ENCODE results near the gene TPST1. TPM values are rescaled to one million over a fixed set of nuclear protein-coding genes. Genes with fewer than 3 reads are reported as not detected.

Gene TPST1
- total RNA-seq, 1 donor from 2014 or later = 30.0 TPM

- Mint-ChIP-seq H3K9me3 (ENCODE audit: low read depth) (no peaks in the 10 kb centered on the region), H3K36me3 (ENCODE audit: low read depth) (peaks cover 3% of the 10 kb centered on the region), H3K4me3 (ENCODE audit: unreplicated experiment) (no peak overlapping the region), H3K4me1 (ENCODE audit: low read depth) (peaks cover 34% of the 10 kb centered on the region), H3K27ac (ENCODE audit: unreplicated experiment) (peak overlapping the region; percentile 29), H3K27me3 (ENCODE audit: low read depth) (no peaks in the 10 kb centered on the region)
- DNase-seq (ENCODE audit: low spot score) = no peak
- TF ChIP-seq CTCF (IDR thresholded peaks at IDR 0.05) = no peak
These were observed 121.5 kb downstream of the TPST1 start for GRCh38 chr7:66326501-66327215.

GRCh38 chr7:66330961-66331360, 125.8 kb downstream of the TPST1 start:
- DNase-seq (ENCODE audit: low spot score) = no peak
- peaks cover 2% of the 10 kb centered on the region for H3K9me3 Mint-ChIP-seq (ENCODE audit: low read depth)
- TF ChIP-seq CTCF (IDR thresholded peaks at IDR 0.05) = no peak
- H3K4me3 Mint-ChIP-seq (ENCODE audit: unreplicated experiment) = no peak overlapping the region
- H3K36me3 Mint-ChIP-seq (ENCODE audit: low read depth) = peaks cover 3% of the 10 kb centered on the region
- H3K27me3 Mint-ChIP-seq (ENCODE audit: low read depth) = no peaks in the 10 kb centered on the region
- H3K27ac Mint-ChIP-seq (ENCODE audit: unreplicated experiment) = peak overlapping the region; percentile 39
- peaks cover 38% of the 10 kb centered on the region for H3K4me1 Mint-ChIP-seq (ENCODE audit: low read depth)

- peaks cover 8% of the 10 kb centered on the region for H3K36me3 Mint-ChIP-seq (ENCODE audit: low read depth)
- peaks cover 29% of the 10 kb centered on the region for H3K4me1 Mint-ChIP-seq (ENCODE audit: low read depth)
- H3K9me3 Mint-ChIP-seq (ENCODE audit: low read depth) = peaks cover 9% of the 10 kb centered on the region
- H3K27ac Mint-ChIP-seq (ENCODE audit: unreplicated experiment) = no peak overlapping the region
- no peaks in the 10 kb centered on the region for H3K27me3 Mint-ChIP-seq (ENCODE audit: low read depth)
- no peak for DNase-seq (ENCODE audit: low spot score)
- TF ChIP-seq CTCF (IDR thresholded peaks at IDR 0.05) = no peak
- H3K4me3 Mint-ChIP-seq (ENCODE audit: unreplicated experiment) = no peak overlapping the region
These were observed 126.7 kb downstream of the TPST1 start for GRCh38 chr7:66331883-66332282.

- Mint-ChIP-seq H3K27ac (ENCODE audit: unreplicated experiment) (peak overlapping the region; percentile 23), H3K9me3 (ENCODE audit: low read depth) (peaks cover 11% of the 10 kb centered on the region), H3K4me1 (ENCODE audit: low read depth) (peaks cover 21% of the 10 kb centered on the region), H3K4me3 (ENCODE audit: unreplicated experiment) (no peak overlapping the region), H3K36me3 (ENCODE audit: low read depth) (peaks cover 10% of the 10 kb centered on the region), H3K27me3 (ENCODE audit: low read depth) (no peaks in the 10 kb centered on the region)
- no peak for DNase-seq (ENCODE audit: low spot score)
- no peak for TF ChIP-seq CTCF (IDR thresholded peaks at IDR 0.05)
These were observed 128.3 kb downstream of the TPST1 start for GRCh38 chr7:66333443-66333842.

GRCh38 chr7:66335318-66335717, 130.2 kb downstream of the TPST1 start:
- no peak for TF ChIP-seq CTCF (IDR thresholded peaks at IDR 0.05)
- peaks cover 12% of the 10 kb centered on the region for H3K36me3 Mint-ChIP-seq (ENCODE audit: low read depth)
- no peaks in the 10 kb centered on the region for H3K27me3 Mint-ChIP-seq (ENCODE audit: low read depth)

More at GRCh38 chr7:66335318-66335717, 130.2 kb downstream of the TPST1 start:
- DNase-seq (ENCODE audit: low spot score) = no peak
- peaks cover 18% of the 10 kb centered on the region for H3K9me3 Mint-ChIP-seq (ENCODE audit: low read depth)
- no peak overlapping the region for H3K27ac Mint-ChIP-seq (ENCODE audit: unreplicated experiment)
- no peak overlapping the region for H3K4me3 Mint-ChIP-seq (ENCODE audit: unreplicated experiment)
- H3K4me1 Mint-ChIP-seq (ENCODE audit: low read depth) = peaks cover 20% of the 10 kb centered on the region

Measured in chondrocyte (in vitro differentiated cells).